ENCODE data around the gene STX10.

The STX10 gene

GRCh38 chr19:13118424-13119193, 31.6 kb downstream of the STX10 start:
- DNase-seq, result no peak

DNA sequence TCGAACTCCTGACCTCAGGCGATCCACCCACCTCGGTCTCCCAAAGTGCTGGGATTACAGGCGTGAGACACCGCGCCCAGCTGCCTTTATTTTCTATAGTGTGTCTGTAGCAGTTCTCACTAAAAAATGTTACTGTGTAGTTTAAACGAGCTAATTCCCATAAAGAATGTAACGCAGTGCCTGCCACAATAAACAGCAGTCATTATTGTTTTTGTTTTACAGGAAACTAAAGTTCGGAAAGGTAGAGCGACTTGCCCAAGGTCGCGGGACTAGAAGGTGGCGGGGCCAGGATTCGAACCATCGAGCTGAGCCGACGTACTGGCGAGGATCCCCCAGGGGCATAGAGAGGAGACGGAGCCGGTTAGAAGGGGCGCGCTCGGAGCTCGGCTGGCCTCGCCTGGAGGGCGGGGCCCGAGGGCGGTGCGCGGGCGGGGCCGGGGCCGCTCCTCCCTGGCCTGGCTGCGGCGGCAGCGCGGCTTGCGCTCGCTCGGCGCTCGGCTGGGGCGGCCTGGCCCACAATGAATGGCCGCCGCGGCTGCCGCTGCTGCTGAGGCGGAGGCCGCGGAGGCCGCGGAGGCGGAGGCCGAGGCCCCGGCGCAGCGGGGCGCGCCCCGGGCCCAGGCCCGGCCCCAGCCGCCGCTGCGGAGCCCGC, 32.3 kb downstream of the STX10 start, which contains the start of gene NACC1:
TSS of gene NACC1 (plus strand) at position 493 of the 652 bp plus-strand sequence. CDS start 16,944 bp downstream, outside the sequence.
- DNase-seq, result peak; percentile 91

- no peak for DNase-seq
Measured at GRCh38 chr19:13117176-13117771, 32.9 kb downstream of the STX10 start.

GRCh38 chr19:13116282-13117175, 33.6 kb downstream of the STX10 start, which contains the start of gene TRMT1:
TSS of gene TRMT1 (minus strand) at chr19:13116740. CDS start at chr19:13116399, 341 bp downstream.
- DNase-seq, result peak; percentile 91

DNA sequence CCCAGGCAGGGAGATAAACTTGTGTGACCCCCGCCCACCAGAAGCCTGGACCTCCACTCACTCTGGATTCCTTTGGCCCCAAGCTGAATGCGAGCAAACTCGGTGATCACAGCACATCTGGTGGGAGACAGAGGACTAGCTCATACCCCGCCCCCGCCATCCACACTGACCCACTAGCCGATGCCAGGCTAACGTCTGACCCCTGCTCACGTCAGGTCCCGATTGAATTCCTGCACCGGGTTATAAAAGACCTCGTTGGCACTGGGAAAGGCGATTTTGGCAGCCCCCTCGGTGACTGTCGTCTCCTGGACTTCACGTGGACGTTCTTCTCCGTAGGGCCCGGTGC, 34.3 kb downstream of the STX10 start:
- DNase-seq, result no peak

- no peak for DNase-seq
Measured at GRCh38 chr19:13112555-13112954, 37.6 kb downstream of the STX10 start.

DNA sequence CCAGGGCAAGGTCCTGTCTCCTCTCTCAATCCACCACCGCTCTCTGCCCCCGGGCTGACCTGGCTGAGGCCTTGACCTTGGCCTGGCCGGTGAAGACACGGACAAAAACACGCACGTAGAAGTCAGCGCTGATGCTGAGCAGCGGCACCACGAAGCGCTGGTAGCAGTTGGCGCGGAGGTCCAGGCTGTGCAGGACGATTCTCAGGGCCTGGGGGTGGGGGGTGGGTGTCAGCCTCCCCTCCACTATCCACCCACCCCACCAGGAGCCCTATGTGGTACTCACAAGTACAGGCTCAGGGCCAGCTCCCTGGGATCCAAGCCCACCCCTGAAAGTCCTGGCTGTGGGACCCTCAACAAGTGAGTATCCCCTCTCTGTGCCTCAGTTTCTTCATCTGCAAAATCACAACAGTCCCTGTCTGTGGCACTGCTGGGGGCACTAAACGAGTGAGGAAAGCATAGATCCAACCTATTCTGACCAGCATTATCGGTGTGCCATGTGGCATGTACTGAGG, 40.0 kb downstream of the STX10 start:
- no peak for DNase-seq

- DNase-seq, result no peak
Measured at GRCh38 chr19:13109361-13110098, 40.6 kb downstream of the STX10 start.

- peak; percentile 40 for DNase-seq
Measured at GRCh38 chr19:13104848-13105711, 45.1 kb downstream of the STX10 start.

- DNase-seq, result peak; percentile 70
Measured at GRCh38 chr19:13104360-13104847, 45.8 kb downstream of the STX10 start.

GRCh38 chr19:13103581-13104359, 46.4 kb downstream of the STX10 start:
- no peak for DNase-seq

GRCh38 chr19:13102666-13103580, 47.3 kb downstream of the STX10 start, which contains the start of gene LYL1:
TSS of gene LYL1 (minus strand) at chr19:13102858. CDS start at chr19:13101171, 1,687 bp downstream.
- DNase-seq, result peak; percentile 43

DNA sequence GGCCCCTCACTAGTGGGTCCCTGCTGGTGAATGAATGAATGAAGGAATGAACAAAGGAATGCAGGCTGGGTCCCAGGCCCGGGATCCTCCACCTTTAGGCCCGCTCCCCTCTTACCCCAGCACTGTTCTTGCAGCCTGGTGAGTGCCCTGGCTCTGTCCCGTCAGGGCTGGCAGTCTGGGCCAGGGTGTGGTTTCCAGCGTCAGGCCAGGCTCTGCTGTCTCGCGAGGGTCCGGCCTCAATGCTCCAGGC, 47.8 kb downstream of the STX10 start:
- DNase-seq, result no peak

DNA sequence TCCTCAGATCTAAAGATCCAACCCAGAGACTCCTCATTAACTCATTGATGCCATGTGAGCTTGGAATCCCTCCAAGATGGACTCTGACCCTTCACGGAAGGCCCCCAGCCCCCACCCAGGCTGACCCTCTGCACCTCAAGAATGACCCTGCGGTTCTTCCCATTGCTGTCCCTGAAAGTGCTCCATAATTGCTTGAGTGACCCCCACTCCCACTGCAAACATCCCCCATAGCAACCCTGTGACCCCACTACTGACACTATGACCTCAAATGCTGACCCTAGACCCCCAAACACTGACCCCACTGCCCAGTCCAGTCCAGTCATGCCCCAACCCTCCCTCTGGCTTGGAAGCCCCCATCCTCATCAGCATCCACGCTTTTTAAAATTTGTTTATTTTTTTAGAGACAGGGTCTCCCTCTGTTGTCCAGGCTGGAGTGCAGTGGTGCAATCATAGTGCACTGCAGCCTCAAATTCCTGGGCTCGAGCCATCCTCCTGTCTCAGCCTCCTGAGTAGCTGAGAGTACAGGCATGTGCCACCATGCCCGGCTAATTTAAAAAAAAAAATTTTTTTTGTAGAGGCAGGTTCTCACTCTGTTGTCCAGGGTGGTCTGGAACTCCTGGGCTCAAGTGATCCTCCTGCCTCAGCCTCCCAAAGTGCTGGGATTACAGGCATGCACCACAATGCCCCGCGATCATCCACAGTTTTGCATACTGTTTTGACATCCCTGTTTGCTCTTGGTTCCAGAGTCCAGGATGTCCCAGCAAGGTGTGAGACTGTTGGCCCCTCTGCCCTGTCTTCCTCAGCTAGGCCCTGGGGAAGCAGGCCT, 48.4 kb downstream of the STX10 start:
- no peak for DNase-seq

- DNase-seq, result no peak
Measured at GRCh38 chr19:13100841-13101589, 49.2 kb downstream of the STX10 start.

- DNase-seq, result peak; percentile 84
Measured at GRCh38 chr19:13100031-13100588, 50.1 kb downstream of the STX10 start.
